NCI-H187 (cell line): ENCODE results near the gene ARHGAP35.
"Not testable (repeated sequence)": the region's sequence is repeated elsewhere in the genome, so short reads cannot be mapped to it uniquely, and the experiment has no call there.

Source experiments
- DNase-seq, 2 experiments: peaks; one replicate each; lab custom pipeline; 2025; lab: John Stamatoyannopoulos, UW

Gene ARHGAP35

GRCh38 chr19:46860846-46861690 is at the start of gene ARHGAP35:
Gene ARHGAP35 (plus strand): TSS chr19:46860997. CDS start chr19:46918676, 57,679 bp downstream.
- DNase-seq = peak in 1 of 2 experiments; percentile 88

GRCh38 chr19:46812977-46813838 is 47.6 kb upstream of the ARHGAP35 start:
- no peak for DNase-seq

- no peak for DNase-seq
Measured at GRCh38 chr19:46813839-46814358, 46.9 kb upstream of the ARHGAP35 start.

- no peak for DNase-seq
Measured at GRCh38 chr19:46815833-46816627, 44.8 kb upstream of the ARHGAP35 start.

GRCh38 chr19:46818812-46819211 is 42.0 kb upstream of the ARHGAP35 start:
- no peak for DNase-seq

GRCh38 chr19:46821512-46822409 is 39.0 kb upstream of the ARHGAP35 start:
- no peak for DNase-seq

GRCh38 chr19:46822410-46822787 is 38.4 kb upstream of the ARHGAP35 start:
- DNase-seq = not testable (repeated sequence)

- no peak for DNase-seq
Measured at GRCh38 chr19:46823049-46823448, 37.7 kb upstream of the ARHGAP35 start.

- DNase-seq = no peak
Measured at GRCh38 chr19:46824890-46825730, 35.7 kb upstream of the ARHGAP35 start.

GRCh38 chr19:46825731-46826055 is 35.1 kb upstream of the ARHGAP35 start:
- DNase-seq = no peak

GRCh38 chr19:46828484-46828883 is 32.3 kb upstream of the ARHGAP35 start:
- DNase-seq = no peak

- no peak for DNase-seq
Measured at GRCh38 chr19:46830864-46831263, 29.9 kb upstream of the ARHGAP35 start.

- no peak for DNase-seq
Measured at GRCh38 chr19:46834121-46834520, 26.7 kb upstream of the ARHGAP35 start.

GRCh38 chr19:46834984-46835383 is 25.8 kb upstream of the ARHGAP35 start:
- DNase-seq = no peak

GRCh38 chr19:46838160-46838559 is 22.6 kb upstream of the ARHGAP35 start:
- no peak for DNase-seq

GRCh38 chr19:46839752-46840497 is 20.9 kb upstream of the ARHGAP35 start:
- no peak for DNase-seq

GRCh38 chr19:46840498-46840942 is 20.3 kb upstream of the ARHGAP35 start:
- peak in 1 of 2 experiments; percentile 31 for DNase-seq

- no peak for DNase-seq
Measured at GRCh38 chr19:46841458-46842083, 19.2 kb upstream of the ARHGAP35 start.

GRCh38 chr19:46842791-46843190 is 18.0 kb upstream of the ARHGAP35 start:
- DNase-seq = no peak
